GM21737 (cell line): ENCODE data around the gene ATP2A3.
A peak's percentile ranks its signal among the peaks of the same experiment; 100 is the strongest.

Source experiments
- ATAC-seq: cut with Tn5 transposase; IDR thresholded peaks from one replicate; pipeline ENCODE4 v1.9.1; 2021; ENCODE audit warnings: mild to moderate bottlenecking, moderate library complexity; ENCODE audit not compliant: unreplicated experiment

ATP2A3 gene

GRCh38 chr17:3914312-3914670 lies 49.9 kb downstream of the ATP2A3 start:
- ATAC-seq, result peak; percentile 42

DNA sequence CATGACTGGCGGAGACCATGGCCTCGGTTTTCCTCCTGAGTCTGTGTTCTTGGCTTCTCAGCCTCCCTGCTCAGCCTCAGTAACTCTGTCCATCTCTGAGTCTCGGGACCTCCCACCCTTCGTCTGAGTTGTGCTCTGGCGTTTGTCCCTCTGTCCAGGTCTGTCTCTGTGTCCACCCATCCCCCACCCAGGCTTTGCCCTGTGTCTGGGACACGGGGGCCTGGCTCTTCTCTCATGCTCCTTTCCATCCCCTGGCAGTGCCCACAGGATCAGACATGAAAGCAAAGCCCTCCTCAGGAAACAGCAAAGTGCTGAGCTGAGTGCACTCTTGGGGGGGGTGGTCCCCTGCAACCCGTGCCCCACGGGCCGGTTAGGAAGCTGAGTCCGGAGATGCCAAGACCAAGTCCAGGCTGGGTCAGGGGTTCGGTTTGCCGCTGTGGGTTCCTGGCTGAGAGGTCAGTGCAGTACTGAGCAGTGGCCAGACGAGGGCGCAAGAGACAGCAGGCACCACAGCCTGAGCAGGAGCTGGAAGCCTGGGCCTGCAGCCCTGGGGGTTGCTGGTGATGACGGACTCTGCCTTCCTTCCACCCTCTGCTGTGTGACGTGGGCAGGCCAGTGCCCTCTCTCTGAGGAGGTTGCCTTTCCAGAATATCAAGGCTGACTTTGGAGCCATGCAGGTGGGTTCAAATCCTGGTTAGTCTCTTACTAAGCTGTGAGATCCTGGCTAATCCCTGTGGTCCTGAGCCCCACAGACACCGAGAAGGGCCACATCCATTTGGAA lies 50.5 kb downstream of the ATP2A3 start:
- ATAC-seq, result peak; percentile 42

- ATAC-seq, result no peak
These were observed 51.4 kb downstream of the ATP2A3 start for GRCh38 chr17:3912827-3913226.

DNA sequence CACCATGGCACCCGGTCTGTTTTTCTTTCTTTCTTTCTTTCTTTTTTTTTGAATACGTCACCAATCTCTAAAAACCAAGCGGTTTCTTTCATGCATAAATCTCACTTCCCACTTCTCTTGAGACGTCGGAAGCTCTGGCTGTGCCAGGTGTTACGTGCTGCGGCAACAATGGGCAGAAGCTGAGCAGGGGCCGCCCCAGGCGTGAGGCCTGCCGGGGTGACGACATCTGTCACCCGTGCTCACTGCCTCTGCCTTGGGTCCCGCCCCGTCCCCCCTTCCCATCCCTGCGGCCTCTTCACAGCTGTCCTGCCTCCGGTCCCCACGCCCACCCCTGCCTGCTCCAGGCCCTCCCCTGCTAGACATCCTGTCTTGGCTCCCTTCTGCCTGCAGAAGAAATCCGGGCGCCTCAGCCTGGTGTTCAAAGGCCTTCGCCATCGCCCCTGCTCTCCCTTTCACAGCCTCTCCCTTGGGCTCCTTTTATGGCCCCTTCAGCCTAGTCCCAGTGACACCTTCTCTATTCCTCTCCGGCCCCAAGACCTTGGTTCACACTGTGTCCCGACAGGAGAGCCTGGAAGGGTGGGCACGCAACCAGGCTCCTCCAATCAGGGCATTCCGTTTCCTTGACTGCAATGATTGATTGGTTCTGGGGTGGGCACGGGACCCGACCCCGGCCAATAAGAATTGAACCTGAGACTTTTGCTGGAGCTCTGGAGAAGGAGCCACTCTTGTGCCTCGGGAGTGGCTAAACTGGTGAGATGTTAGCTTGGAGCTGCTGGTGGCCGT lies 52.8 kb downstream of the ATP2A3 start:
- peak; percentile 65 for ATAC-seq

DNA sequence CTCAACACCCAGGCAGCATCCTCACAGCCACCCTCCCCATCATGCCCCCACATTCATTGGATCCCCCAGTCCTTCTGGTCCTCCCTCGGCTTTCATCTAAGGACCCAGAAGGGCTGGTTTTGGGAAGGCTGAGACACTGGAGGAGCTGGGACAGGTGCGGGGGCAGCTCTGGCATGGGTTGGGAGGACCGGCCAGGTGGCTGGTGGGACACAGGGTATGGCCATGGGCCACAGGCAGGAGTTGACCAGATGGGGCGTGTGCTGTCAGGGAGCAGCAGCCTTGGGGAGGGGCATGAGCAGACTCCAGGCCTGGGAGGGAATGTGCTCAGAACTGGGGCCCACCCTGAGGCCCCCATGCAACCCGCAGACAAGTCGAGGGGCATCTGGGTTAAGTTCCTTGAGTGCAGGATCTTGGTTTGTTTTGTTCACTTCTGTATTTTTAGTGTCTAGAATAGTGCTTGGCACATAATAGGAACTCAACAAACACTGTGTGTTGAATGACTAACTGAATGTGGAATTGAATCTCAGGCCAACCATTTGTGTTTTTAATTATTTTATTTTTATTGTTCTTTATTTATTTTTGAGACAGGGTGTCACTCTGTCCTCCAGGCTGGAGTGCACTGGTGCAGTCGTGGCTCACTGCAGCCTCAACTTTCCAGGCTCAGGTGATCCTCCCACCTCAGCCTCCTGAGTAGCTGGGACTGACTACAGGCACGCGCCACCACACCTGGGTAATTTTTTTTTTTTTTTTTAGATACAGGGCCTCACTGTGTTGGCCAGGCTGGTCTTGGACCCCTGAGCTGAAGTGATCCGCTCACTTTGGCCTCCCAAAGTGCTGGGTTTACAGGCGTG lies 53.6 kb downstream of the ATP2A3 start:
- ATAC-seq, result no peak

DNA sequence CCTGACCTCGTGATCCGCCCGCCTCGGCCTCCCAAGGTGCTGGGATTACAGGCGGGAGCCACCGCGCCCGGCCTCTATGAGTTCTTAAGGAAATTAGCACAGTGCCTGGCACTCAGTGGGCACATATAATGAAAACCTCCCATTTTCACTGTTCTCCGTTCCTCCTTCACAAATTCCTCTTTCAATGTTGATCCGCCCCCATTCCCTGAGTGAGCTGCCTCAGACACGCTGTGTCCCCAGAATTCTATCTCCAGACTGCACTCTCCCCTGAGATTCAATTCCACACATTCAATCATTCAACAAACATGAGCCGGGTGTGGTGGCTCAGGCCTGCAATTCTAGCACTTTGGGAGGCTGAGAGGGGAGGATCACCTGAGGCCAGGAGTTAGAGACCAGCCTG lies 55.0 kb downstream of the ATP2A3 start:
- no peak for ATAC-seq

DNA sequence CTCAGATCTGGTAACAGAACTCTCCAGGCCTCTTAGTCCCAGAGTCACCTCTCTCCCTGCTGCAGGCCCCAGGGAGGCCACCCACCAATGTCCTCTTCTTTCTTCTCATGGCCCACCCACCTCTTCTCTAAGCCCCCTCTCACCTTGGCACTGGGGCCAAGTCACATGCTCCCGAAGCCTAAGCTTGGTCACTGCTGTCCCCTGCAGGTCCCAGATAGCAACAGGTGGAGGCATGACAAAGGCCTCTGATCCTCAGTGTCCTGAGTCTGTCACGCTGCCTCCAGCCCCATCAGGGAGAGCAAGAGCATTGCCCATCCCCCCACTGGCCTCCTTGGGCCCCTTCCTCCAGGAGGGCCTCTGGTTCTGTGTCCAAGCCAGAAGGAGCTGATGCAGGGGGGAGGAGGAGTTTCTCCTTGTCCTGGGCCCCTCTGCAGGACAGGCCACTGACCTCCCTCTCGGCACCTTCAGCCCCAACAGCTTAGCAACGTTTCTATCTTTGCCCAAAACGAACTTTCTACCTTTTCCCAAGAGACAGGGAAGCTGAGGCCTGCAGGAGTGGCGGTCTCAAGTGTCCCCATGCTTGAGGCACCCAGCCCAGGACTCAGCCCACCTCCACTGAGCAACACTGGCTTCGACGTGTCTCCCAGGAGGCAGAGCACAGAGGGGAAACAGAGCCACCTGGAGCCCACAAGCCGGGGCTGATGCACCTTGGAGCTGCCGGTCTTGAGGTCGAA lies 56.6 kb downstream of the ATP2A3 start:
- no peak for ATAC-seq

GRCh38 chr17:3906881-3907280 lies 57.4 kb downstream of the ATP2A3 start:
- ATAC-seq, result no peak

DNA sequence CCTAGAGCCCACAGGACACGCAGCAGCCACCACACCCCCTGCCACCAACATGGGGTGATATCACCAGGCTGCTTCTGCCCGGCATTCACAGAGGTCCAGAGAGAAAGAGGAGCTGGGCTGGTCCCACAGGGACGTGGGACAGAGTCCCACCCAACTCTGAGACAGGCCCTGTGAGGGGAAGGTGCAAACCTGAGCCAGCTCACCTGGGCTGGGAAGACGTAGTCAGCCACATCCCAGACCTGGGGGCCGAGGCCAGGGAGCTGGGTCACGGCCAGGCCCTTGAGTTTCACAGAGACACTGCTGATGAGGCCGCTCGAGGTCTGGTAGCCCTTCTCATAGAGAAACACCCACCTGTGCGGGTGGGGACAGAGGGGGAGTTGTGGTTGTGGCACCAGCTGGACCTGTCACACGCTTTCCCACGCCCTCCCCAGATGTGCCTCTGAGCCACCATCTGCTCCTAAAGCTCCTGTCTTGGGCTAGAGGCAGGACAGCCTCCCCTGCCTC lies 59.2 kb downstream of the ATP2A3 start:
- ATAC-seq, result no peak

DNA sequence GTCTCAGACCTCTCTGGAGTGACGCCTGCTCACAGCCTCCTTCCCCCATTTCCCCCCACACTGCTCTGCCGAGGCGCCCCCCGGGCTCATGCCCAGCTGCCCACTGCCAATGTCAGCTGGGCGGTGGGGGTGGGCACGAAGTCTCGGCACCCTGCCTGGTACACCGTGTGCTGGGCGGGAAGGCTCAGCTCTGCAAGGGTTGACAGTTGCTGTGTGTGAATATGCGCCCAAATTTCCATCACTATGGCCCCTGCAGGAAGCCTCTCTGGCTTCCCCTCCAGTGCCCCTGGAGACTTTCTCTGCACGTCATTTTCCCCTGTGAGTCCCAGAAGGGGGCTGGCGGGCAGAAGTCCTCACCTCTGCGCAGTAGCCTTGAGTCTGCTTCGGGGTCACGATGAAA lies 59.7 kb downstream of the ATP2A3 start:
- ATAC-seq, result no peak

- no peak for ATAC-seq
These were observed 60.4 kb downstream of the ATP2A3 start for GRCh38 chr17:3903881-3904290.

- ATAC-seq, result no peak
These were observed 61.0 kb downstream of the ATP2A3 start for GRCh38 chr17:3903051-3903825.

- ATAC-seq, result no peak
These were observed 63.6 kb downstream of the ATP2A3 start for GRCh38 chr17:3900646-3901045.

- ATAC-seq, result no peak
These were observed 66.5 kb downstream of the ATP2A3 start for GRCh38 chr17:3897731-3898130.

DNA sequence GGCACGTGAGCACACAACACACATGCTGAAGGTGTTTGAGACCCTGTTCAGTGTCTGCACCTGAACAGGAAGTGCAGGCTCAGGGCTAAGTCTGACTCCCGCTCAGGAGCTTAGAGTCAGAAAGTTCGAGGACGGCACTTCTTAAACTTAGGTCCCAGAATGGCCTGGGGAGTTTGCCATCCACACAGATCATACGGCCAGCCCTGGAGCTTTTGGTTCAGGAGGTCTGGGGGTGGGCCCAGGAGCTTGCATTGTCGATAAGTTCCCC lies 67.3 kb downstream of the ATP2A3 start:
- no peak for ATAC-seq

DNA sequence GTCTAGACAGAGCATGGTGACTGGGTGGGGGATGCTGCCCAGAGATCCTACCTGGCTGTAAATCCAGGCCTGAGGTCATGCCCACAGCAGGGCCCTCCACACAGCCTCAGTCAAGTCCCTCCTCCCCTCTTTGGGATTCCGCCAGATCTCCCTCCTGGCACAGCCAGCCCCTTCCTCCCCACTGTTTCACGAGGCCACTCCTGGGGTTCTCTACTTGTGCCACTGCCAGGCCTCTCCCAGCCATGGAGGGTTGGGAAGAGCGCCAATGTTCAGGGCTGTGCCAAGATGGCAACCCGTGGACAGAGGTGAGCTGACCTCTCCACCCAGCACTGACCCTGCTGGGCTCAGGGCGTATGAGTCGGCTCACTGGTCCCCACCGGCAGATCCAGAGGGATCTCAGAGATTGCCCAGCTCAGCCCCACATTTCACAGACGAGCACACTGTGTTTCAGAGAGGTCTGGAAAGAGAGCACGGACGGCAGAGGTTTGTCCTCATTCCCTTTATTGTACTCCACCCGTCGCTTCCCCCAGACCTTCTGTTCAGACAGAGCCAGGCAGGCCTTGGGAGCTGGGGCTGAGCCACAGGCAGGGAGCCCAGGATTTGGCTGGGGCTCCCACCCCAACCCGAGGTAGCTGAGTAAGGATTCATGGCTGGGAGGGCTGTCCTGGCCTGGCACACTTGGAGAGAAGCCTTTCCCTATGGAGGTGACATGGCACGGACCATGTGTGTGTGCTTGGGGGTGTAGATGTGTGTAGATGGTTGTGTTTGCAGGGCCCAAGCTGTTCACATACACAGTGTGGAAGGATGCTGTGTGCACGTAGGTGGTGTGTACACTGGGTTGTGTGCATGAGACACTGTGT lies 67.9 kb downstream of the ATP2A3 start:
- ATAC-seq, result no peak

DNA sequence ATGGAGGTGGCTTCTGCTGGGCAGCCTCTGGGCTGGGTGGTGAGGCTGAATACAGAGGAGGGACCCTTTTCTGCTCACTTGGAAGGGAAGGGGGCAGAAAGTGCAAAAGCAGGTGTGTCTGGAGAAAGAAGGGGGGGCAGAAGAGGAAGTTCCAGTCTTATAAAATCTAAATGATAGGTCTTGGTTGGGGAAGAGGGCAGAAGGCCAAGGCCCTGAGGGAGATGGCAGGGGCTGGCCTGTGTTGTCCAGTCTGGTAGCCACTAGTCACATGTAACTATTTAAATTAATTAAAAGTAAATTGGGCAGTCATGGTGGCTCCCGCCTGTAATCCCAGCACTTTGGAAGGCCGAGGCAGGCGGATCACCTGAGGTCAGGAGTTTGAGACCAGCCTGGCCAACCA lies 68.9 kb downstream of the ATP2A3 start:
- ATAC-seq, result no peak

DNA sequence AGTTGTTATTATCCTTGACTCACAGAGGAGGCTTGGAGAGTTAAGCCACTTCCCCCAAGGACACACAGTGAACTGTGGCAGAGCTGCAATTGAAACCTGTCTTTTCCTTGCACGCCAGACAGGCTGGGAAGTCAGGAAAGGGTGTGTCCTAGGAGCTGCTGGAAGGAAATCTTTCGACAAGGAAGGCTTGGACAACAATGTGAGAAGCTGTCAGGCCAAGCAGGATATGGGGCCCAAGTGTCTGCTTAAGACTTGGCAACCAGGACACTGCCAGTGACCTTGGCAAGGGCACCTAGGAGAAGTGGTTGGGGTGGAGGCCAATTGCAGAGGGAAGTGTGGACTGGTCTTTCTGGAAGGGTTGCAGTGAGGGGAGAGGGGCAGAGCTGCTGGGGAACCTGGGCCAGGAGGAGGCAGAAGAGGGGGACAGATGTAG lies 69.3 kb downstream of the ATP2A3 start:
- ATAC-seq, result no peak

GRCh38 chr17:3894188-3894587 lies 70.0 kb downstream of the ATP2A3 start:
- ATAC-seq, result no peak
